Embryonic facial prominence (tissue), 1 donor: ENCODE data around the gene MUC5B.
"Not testable (repeated sequence)": the region's sequence is repeated elsewhere in the genome, so short reads cannot be mapped to it uniquely, and the experiment has no call there.

Source experiments
- DNase-seq: peaks from one replicate; pipeline ENCODE4 v3.0.0-alpha.2; 2016; ENCODE audit errors: extremely low spot score

Gene MUC5B, protein sequence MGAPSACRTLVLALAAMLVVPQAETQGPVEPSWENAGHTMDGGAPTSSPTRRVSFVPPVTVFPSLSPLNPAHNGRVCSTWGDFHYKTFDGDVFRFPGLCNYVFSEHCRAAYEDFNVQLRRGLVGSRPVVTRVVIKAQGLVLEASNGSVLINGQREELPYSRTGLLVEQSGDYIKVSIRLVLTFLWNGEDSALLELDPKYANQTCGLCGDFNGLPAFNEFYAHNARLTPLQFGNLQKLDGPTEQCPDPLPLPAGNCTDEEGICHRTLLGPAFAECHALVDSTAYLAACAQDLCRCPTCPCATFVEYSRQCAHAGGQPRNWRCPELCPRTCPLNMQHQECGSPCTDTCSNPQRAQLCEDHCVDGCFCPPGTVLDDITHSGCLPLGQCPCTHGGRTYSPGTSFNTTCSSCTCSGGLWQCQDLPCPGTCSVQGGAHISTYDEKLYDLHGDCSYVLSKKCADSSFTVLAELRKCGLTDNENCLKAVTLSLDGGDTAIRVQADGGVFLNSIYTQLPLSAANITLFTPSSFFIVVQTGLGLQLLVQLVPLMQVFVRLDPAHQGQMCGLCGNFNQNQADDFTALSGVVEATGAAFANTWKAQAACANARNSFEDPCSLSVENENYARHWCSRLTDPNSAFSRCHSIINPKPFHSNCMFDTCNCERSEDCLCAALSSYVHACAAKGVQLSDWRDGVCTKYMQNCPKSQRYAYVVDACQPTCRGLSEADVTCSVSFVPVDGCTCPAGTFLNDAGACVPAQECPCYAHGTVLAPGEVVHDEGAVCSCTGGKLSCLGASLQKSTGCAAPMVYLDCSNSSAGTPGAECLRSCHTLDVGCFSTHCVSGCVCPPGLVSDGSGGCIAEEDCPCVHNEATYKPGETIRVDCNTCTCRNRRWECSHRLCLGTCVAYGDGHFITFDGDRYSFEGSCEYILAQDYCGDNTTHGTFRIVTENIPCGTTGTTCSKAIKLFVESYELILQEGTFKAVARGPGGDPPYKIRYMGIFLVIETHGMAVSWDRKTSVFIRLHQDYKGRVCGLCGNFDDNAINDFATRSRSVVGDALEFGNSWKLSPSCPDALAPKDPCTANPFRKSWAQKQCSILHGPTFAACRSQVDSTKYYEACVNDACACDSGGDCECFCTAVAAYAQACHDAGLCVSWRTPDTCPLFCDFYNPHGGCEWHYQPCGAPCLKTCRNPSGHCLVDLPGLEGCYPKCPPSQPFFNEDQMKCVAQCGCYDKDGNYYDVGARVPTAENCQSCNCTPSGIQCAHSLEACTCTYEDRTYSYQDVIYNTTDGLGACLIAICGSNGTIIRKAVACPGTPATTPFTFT (N-terminal part only)

DNA sequence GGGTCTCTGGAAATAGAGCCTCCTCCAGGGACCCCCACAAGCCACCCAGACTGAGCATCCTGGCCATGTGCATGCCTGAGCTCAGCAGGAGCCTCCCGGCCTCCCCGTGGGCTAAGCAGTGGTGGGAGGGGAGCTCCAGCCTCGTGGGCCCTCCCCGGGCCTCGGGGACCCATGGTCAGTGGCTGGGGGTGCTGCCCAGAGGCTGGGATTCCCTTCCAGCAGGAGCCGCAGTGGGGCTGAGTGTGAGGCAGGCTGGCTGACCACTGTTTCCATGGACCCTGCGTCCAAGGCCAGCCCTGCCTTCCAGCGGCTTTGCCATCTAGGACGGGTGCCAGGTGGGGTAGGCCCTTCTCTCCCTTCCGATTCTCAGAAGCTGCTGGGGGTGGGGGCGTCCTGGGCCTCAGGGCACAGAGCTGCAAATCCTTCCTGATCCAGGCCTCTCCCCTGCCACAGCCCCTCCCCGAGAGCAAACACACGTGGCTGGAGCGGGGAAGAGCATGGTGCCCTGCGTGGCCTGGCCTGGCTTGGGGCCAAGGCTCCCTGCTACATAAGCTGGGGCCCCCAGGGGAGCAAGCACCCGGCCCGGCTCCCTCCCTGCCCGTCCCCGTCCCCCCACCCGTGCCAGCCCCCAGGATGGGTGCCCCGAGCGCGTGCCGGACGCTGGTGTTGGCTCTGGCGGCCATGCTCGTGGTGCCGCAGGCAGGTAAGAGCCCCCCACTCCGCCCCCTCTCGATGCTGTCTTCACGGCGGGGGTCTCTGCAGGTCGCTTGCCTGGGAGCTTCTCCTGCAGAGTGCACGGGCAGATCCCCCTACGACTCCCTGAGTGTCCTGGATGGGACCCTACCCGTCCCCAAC, at the start of gene MUC5B:
MUC5B (plus strand) TSS at position 576 of the 855 bp plus-strand sequence; CDS start at position 634, 58 bp downstream.
- no peak for DNase-seq

DNA sequence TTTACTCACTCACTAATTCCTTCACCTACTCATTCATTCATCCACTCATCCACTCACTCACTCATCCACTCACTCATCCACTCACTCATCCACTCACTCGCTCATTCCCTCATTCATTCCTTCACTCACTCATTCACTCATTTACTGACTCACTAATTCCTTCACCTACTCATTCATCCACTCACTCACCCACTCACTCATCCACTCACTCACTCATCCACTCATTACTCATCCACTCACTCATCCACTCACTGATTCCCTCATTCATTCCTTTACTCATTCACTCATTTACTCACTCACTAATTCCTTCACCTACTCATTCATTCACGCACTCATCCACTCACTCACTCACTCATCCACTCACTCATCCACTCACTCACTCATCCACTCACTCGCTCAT, 49.5 kb upstream of the MUC5B start:
- DNase-seq = not testable (repeated sequence)

DNA sequence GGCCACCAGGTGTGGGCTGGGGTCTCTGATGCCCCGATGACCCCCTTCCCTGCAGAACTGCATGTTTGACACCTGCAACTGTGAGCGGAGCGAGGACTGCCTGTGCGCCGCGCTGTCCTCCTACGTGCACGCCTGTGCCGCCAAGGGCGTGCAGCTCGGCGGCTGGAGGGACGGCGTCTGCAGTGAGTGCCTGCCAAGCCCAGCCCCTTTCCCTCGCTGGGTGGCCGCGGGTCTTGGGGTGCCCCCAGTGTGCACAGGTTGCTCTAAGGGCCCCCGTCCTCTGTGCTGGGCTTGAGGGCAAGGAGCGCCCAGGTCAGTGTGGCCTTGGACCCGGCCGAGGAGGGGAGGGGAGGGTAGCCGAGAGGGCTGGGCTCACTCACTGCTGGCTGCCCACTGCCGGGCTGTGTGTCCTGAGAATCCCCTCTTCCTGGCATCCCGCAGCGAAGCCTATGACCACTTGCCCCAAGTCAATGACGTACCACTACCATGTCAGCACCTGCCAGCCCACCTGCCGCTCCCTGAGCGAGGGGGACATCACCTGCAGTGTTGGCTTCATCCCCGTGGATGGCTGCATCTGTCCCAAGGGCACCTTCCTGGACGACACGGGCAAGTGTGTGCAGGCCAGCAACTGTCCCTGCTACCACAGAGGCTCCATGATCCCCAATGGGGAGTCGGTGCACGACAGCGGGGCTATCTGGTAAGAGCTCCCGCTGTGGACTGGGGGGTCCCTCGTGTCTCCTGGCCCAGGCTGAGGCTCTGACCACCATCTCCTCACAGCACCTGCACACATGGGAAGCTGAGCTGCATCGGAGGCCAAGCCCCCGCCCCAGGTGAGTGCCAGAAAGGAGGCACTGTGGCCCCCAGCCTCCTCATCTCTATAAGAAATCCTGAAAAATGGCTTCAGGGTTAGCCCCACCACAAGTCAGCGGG, 48.2 kb upstream of the MUC5B start:
- DNase-seq = no peak

DNA sequence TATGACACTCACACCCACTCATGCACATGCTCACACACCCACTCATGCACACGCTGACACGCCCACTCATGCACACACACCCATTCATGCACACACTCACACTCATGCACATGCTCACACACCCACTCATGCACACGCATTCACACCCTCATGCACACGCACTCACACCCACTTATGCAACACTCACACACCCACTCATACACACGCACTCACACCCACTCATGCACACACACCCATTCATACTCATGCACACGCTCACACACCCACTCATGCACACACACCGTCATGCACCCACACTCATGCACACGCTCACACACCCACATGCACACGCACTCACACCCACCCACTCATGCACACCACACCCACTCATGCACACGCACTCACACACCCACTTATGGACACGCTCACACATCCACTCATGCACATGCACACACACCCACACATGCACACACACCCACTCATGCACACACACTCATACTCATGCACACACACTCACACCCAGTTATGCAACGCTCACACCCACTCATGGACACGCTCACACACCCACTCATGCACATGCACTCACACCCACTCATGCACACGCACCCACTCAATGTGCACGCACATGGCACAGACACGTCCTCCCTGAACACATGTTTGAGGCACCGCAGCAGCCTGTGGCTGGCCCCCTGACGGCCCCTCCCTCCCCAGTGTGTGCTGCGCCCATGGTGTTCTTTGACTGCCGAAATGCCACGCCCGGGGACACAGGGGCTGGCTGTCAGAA, 47.2 kb upstream of the MUC5B start:
- DNase-seq = no peak

DNA sequence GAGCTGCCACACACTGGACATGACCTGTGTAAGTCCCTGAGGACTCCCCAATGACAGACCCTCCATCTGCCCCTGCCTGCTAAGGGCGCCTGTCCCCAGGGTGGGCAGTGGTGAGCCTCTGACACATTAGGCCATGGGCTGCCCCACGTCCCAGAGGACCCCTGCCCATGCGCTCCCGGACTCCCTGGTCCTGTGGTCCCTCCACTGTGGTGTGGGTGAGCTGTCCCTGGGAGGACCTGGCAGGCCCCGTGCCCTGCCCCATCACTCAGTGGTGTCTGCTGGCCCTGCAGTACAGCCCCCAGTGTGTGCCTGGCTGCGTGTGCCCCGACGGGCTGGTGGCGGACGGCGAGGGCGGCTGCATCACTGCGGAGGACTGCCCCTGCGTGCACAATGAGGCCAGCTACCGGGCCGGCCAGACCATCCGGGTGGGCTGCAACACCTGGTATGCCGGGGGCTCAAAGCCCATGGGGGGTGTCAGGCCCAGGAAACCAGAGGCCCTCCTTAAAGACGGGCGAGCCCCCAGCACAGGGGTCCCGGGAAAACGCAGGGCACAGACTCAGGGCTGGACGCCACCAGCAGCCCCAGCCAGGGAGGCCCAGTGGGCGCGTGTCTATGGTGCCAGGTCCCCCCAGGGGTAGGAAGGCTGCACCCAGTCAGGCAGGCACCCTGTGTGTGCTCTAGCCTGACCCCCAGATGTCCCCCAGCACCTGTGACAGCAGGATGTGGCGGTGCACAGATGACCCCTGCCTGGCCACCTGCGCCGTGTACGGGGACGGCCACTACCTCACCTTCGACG, 46.4 kb upstream of the MUC5B start:
- DNase-seq = no peak

DNA sequence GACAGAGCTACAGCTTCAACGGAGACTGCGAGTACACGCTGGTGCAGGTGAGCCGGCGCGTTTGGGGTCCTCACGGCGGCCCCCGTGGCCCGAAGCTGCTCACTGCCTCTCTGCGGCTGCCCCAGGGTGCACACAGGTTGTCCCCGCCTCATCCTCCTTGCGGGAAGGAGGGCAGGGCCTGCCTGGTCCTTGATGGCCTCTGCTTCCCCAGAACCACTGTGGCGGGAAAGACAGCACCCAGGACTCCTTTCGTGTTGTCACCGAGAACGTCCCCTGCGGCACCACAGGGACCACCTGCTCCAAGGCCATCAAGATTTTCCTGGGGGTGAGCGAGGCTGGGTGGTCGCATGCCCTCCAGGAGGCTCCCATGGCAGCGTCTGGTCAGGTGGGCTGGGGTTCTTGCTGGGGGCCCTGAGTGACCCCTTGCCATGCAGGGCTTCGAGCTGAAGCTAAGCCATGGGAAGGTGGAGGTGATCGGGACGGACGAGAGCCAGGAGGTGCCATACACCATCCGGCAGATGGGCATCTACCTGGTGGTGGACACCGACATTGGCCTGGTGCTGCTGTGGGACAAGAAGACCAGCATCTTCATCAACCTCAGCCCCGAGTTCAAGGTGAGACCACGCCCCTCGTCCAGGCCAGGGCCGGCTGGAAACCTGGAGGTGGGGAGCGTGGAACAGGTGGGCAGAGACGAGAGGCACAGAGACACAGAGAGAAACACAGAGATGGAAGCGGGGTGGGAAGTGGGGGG, 45.7 kb upstream of the MUC5B start:
- DNase-seq = no peak

DNA sequence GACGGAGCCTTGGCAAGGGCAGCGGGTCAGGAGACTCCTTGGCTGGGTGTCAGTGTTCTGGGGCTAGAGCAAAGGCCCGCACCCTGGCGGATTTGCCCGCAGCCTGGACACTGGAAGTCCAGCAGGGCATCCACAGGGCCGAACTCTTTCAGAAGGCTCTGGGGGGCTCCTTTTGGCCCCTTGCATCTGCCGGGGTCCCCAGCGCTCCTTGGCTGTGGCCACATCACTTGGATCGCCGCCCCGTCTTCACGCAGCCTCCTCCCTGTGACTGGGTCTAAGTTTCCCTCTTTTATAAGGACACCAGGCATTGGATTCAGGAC, 45.1 kb upstream of the MUC5B start:
- no peak for DNase-seq

DNA sequence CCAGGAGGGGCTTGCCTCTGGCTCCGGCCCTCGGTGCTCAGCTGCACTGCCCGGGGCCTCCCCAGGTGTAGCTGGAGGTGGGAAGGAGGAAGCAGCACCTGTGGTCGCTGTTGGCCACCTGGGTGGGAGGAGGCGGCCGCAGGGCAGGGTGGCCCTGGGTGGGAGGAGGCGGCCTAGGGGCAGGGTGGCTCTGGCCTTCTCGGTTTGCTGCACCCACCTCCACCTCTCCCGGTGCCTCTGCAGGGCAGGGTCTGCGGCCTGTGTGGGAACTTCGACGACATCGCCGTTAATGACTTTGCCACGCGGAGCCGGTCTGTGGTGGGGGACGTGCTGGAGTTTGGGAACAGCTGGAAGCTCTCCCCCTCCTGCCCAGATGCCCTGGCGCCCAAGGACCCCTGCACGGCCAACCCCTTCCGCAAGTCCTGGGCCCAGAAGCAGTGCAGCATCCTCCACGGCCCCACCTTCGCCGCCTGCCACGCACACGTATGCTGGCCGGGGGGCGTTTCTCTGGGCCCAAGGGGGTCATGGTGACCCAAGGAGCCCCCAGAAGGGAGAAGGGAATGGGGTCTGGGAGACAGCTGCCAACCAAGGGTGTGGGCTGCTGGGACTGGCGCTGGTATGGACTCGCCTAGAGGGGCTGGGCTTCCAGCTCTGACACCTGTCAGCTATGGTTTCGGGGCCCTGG, 44.5 kb upstream of the MUC5B start:
- no peak for DNase-seq

DNA sequence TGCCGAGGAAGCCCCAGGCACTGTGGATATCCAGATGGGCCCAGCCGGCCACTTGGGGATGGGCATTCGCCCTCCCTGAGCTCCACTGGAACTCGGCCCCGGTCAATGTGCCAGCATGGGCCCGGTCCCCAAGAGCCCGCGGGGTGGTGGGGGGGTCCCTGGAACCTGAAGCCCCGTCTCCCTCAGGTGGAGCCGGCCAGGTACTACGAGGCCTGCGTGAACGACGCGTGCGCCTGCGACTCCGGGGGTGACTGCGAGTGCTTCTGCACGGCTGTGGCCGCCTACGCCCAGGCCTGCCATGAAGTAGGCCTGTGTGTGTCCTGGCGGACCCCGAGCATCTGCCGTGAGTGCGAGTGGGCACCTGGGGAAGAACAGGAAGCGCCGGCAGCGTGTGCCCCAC, 44.0 kb upstream of the MUC5B start:
- no peak for DNase-seq

DNA sequence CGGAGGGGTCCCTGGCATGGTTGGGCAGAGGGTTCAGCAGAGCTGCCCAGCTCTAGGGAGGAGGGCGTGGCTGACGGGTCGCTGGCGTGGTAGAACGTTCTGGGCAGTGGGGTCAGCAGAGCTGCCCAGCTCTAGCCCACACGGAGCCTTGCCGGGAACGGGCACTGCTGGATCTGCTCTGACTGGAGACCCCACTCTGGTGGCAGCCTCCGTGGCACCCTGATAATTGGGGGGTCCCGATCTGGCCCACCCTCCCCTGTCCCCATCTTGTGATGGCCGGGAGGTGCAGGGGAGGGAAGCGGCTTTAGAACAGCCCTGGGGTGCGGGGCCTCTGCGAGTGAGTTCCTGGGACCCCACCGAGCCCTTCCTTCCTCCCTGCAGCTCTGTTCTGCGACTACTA, 43.2 kb upstream of the MUC5B start:
- DNase-seq = no peak

DNA sequence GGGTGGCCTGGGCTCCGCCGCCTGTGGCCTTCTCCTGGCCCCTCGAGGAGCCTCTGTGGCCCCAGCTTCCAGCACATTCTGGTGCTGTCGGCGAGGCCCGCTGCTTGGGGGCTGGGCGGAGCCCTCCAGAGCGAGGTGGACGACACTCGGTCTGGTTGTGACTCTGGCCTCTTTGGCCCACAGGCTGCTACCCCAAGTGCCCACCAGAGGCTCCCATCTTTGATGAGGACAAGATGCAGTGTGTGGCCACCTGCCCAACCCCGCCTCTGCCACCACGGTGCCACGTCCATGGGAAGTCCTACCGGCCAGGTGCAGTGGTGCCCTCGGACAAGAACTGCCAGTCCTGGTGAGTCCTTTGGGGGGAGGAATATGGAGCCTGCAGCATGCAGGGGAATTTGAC, 42.7 kb upstream of the MUC5B start:
- no peak for DNase-seq

DNA sequence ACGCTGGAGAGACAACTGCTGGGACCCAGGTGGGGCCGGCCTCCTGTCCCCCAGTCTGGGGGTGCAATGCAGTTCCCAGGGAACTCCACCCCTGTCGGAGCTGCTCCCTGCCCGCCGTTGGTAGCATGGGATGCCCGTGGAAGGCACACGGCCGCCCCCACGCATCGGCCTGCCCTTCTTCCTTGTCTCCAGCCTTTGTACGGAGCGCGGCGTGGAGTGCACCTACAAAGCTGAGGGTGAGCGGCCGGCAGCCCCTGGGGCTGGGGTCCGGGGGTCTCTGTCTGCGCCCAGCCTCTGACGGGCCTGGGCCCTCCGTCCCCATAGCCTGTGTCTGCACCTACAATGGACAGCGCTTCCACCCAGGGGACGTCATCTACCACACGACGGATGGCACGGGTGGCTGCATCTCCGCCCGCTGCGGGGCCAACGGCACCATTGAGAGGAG, 41.9 kb upstream of the MUC5B start:
- no peak for DNase-seq

DNA sequence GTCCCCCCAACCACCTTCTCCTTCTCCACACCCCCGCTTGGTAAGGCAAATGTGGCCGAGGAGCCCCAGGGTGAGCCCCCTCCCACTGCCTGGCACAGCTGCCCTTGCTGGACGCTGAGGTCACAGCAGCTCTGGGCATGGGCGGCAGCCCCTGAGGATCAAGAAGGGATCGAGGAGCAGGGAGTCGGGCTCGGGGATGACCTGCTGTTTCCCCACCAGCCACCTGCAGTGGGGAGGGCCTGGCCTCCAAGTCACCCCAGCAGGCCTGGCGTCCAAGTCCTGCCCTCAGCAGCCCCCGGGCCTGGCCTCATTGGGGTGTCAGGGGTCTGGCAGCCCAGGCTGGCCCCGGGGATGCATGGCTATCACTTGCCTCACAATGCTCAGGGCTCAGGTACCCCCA, 41.4 kb upstream of the MUC5B start:
- no peak for DNase-seq

DNA sequence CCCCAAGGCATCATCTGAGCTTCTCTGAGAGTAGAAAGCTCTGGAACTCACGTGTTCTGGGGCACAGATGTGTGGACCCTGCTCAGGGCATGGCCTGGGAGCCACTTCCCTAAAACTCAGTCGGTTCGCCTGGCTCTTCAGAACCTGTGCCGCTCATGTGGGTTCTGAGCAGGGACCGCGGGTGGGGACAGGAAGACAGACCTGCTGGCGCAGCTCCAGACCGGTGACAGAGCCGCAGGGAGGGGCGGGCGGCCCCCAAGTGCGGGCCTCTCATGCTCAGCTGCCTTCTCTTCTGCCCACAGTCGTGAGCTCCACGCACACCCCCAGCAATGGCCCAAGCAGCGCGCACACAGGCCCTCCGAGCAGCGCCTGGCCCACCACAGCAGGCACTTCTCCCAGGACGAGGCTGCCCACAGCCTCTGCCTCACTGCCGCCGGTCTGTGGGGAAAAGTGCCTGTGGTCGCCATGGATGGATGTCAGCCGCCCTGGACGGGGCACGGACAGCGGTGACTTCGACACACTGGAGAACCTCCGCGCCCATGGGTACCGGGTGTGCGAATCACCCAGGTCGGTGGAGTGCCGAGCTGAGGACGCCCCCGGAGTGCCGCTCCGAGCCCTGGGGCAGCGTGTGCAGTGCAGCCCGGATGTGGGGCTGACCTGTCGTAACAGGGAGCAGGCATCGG, 40.9 kb upstream of the MUC5B start:
- no peak for DNase-seq

DNA sequence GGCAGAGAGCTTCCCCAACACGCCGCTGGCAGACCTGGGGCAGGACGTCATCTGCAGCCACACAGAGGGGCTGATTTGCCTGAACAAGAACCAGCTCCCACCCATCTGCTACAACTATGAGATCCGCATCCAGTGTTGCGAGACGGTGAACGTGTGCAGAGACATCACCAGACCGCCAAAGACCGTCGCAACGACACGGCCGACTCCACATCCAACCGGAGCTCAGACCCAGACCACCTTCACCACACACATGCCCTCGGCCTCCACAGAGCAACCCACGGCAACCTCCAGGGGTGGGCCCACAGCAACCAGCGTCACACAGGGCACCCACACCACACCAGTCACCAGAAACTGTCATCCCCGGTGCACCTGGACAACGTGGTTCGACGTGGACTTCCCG, 38.7 kb upstream of the MUC5B start:
- DNase-seq = not testable (repeated sequence)

DNA sequence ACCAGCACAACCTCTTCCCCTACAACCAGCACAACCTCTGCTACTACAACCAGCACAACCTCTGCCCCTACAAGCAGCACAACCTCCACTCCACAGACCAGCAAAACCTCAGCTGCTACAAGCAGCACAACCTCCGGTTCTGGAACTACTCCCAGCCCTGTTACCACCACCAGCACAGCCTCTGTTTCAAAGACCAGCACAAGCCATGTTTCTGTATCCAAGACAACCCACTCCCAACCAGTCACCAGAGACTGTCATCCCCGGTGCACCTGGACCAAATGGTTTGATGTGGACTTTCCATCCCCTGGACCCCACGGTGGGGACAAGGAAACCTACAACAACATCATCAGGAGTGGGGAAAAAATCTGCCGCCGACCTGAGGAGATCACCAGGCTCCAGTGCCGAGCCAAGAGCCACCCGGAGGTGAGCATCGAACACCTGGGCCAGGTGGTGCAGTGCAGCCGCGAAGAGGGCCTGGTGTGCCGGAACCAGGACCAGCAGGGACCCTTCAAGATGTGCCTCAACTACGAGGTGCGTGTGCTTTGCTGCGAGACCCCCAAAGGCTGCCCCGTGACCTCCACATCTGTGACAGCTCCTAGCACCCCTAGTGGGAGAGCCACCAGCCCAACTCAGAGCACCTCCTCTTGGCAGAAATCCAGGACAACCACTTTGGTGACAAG, 34.3 kb upstream of the MUC5B start:
- not testable (repeated sequence) for DNase-seq
